GM23338 (cell line): ENCODE results near the gene ANTKMT. TPM values are rescaled to one million over a fixed set of nuclear protein-coding genes. Genes with fewer than 3 reads are reported as not detected.

Source experiments
- CREB1 ChIP-seq: fragments of 250-450 bp; sonication (Bioruptor Pico); IDR thresholded peaks from 2 replicates; pipeline ENCODE4 v1.5.0; 2020; ENCODE audit warnings: low read depth, mild to moderate bottlenecking, moderate library complexity
- CTCF ChIP-seq, 2 experiments: fragments of 200-600 bp in 1 of 2; sonication (generic) in 1 of 2; conservative IDR thresholded peaks; 2 replicates each; pipeline versions ENCODE4 v1.5.1 to v1.6.1; 2016 to 2017; ENCODE audit warnings: antibody characterized with exemption in 2 of 2, low read depth in 2 of 2, mild to moderate bottlenecking in 2 of 2, moderate library complexity in 1 of 2
- EZH2 ChIP-seq: fragments of 200-600 bp; sonication (generic); IDR thresholded peaks from one replicate; pipeline ENCODE4 v1.8.0; 2017; ENCODE audit warnings: antibody characterized with exemption, mild to moderate bottlenecking, low read depth; ENCODE audit not compliant: unreplicated experiment
- EZH2phosphoT487 ChIP-seq: fragments of 200-600 bp; sonication (generic); IDR thresholded peaks from one replicate; pipeline ENCODE4 v1.8.1; 2018; ENCODE audit warnings: antibody characterized with exemption; ENCODE audit not compliant: unreplicated experiment
- ZNF114 ChIP-seq: fragments of 250-450 bp; sonication (Bioruptor Pico); IDR thresholded peaks from 2 replicates; pipeline ENCODE4 v1.5.0; 2020; ENCODE audit warnings: mild to moderate bottlenecking, moderate library complexity
- ZNF331 ChIP-seq: fragments of 250-450 bp; sonication (Bioruptor Pico); IDR thresholded peaks from 2 replicates; pipeline ENCODE4 v1.5.0; 2020; ENCODE audit warnings: low read depth, mild to moderate bottlenecking, moderate library complexity
- polyA plus RNA-seq: library from polyadenylated mRNA; unstranded; fragments of >200 nt; fragmentation: Nextera tagmentation; extraction: Ambion mirVana; gene quantifications from 2 replicates; pipeline ENCODE4 v1.2.1, GENCODE V29; 2016
- total RNA-seq: library from RNA; depleted of rRNA; stranded (reverse); fragments of >200 nt; shearing (Covaris generic); gene quantifications from 2 replicates; pipeline ENCODE4 v1.2.3, GENCODE V29; 2014
- TF ChIP-seq, protein P1 (sequence below): fragments of 250-450 bp; sonication (Bioruptor Pico); IDR thresholded peaks from 2 replicates; pipeline ENCODE4 v1.5.0; 2020; ENCODE audit warnings: mild to moderate bottlenecking, moderate library complexity
- TF ChIP-seq, protein P2 (sequence below): IDR thresholded peaks from 2 replicates; pipeline ENCODE4 v1.6.1; 2016; ENCODE audit warnings: antibody characterized with exemption

The ANTKMT gene
- total and polyA plus RNA-seq, 2 experiments from 2014 or later = 23.8 to 37.2 TPM

- TF ChIP-seq, protein P1, sequence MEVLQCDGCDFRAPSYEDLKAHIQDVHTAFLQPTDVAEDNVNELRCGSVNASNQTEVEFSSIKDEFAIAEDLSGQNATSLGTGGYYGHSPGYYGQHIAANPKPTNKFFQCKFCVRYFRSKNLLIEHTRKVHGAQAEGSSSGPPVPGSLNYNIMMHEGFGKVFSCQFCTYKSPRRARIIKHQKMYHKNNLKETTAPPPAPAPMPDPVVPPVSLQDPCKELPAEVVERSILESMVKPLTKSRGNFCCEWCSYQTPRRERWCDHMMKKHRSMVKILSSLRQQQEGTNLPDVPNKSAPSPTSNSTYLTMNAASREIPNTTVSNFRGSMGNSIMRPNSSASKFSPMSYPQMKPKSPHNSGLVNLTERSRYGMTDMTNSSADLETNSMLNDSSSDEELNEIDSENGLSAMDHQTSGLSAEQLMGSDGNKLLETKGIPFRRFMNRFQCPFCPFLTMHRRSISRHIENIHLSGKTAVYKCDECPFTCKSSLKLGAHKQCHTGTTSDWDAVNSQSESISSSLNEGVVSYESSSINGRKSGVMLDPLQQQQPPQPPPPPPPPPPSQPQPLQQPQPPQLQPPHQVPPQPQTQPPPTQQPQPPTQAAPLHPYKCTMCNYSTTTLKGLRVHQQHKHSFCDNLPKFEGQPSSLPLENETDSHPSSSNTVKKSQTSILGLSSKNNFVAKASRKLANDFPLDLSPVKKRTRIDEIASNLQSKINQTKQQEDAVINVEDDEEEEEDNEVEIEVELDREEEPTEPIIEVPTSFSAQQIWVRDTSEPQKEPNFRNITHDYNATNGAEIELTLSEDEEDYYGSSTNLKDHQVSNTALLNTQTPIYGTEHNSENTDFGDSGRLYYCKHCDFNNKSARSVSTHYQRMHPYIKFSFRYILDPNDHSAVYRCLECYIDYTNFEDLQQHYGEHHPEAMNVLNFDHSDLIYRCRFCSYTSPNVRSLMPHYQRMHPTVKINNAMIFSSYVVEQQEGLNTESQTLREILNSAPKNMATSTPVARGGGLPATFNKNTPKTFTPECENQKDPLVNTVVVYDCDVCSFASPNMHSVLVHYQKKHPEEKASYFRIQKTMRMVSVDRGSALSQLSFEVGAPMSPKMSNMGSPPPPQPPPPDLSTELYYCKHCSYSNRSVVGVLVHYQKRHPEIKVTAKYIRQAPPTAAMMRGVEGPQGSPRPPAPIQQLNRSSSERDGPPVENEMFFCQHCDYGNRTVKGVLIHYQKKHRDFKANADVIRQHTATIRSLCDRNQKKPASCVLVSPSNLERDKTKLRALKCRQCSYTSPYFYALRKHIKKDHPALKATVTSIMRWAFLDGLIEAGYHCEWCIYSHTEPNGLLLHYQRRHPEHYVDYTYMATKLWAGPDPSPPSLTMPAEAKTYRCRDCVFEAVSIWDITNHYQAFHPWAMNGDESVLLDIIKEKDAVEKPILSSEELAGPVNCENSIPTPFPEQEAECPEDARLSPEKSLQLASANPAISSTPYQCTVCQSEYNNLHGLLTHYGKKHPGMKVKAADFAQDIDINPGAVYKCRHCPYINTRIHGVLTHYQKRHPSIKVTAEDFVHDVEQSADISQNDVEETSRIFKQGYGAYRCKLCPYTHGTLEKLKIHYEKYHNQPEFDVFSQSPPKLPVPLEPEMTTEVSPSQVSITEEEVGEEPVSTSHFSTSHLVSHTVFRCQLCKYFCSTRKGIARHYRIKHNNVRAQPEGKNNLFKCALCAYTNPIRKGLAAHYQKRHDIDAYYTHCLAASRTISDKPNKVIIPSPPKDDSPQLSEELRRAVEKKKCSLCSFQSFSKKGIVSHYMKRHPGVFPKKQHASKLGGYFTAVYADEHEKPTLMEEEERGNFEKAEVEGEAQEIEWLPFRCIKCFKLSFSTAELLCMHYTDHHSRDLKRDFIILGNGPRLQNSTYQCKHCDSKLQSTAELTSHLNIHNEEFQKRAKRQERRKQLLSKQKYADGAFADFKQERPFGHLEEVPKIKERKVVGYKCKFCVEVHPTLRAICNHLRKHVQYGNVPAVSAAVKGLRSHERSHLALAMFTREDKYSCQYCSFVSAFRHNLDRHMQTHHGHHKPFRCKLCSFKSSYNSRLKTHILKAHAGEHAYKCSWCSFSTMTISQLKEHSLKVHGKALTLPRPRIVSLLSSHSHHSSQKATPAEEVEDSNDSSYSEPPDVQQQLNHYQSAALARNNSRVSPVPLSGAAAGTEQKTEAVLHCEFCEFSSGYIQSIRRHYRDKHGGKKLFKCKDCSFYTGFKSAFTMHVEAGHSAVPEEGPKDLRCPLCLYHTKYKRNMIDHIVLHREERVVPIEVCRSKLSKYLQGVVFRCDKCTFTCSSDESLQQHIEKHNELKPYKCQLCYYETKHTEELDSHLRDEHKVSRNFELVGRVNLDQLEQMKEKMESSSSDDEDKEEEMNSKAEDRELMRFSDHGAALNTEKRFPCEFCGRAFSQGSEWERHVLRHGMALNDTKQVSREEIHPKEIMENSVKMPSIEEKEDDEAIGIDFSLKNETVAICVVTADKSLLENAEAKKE (CRISPR knock-in tag) = no peak
- TF ChIP-seq EZH2phosphoT487 (no peak), EZH2 (no peak), ZNF331 (no peak), CREB1 (CRISPR knock-in tag) (no peak), CTCF (conservative IDR thresholded peaks at IDR 0.05; ENCODE audit: low read depth in 2 of 2) (no peak), ZNF114 (CRISPR knock-in tag) (no peak)
- TF ChIP-seq, protein P2, sequence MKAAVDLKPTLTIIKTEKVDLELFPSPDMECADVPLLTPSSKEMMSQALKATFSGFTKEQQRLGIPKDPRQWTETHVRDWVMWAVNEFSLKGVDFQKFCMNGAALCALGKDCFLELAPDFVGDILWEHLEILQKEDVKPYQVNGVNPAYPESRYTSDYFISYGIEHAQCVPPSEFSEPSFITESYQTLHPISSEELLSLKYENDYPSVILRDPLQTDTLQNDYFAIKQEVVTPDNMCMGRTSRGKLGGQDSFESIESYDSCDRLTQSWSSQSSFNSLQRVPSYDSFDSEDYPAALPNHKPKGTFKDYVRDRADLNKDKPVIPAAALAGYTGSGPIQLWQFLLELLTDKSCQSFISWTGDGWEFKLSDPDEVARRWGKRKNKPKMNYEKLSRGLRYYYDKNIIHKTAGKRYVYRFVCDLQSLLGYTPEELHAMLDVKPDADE = no peak
Observed at GRCh38 chr16:767743-768235, 46.8 kb downstream of the ANTKMT start (continued).
